GM18858 (cell line): Measurements from ENCODE around the gene UNC5C.

Experiments used
- ATAC-seq: cut with Tn5 transposase; IDR thresholded peaks from one replicate; pipeline ENCODE4 v1.9.1; 2021; ENCODE audit not compliant: unreplicated experiment

UNC5C gene

GRCh38 chr4:95272797-95273196 is 276.0 kb downstream of the UNC5C start:
- ATAC-seq = no peak

GRCh38 chr4:95272036-95272435 is 276.7 kb downstream of the UNC5C start:
- no peak for ATAC-seq

- ATAC-seq = no peak
These were observed 279.8 kb downstream of the UNC5C start for GRCh38 chr4:95268819-95269565.

GRCh38 chr4:95267081-95267480 is 281.7 kb downstream of the UNC5C start:
- no peak for ATAC-seq

GRCh38 chr4:95265814-95266740 is 282.7 kb downstream of the UNC5C start:
- no peak for ATAC-seq

- no peak for ATAC-seq
These were observed 283.9 kb downstream of the UNC5C start for GRCh38 chr4:95264843-95265242.

GRCh38 chr4:95263960-95264359 is 284.8 kb downstream of the UNC5C start:
- ATAC-seq = no peak

GRCh38 chr4:95263391-95263790 is 285.4 kb downstream of the UNC5C start:
- no peak for ATAC-seq

- ATAC-seq = no peak
These were observed 292.5 kb downstream of the UNC5C start for GRCh38 chr4:95256108-95256835.

GRCh38 chr4:95255396-95256107 is 293.2 kb downstream of the UNC5C start:
- no peak for ATAC-seq

- no peak for ATAC-seq
These were observed 297.2 kb downstream of the UNC5C start for GRCh38 chr4:95251568-95251967.

GRCh38 chr4:95250544-95251137 is 298.1 kb downstream of the UNC5C start:
- ATAC-seq = no peak

GRCh38 chr4:95249426-95250021 is 299.2 kb downstream of the UNC5C start:
- ATAC-seq = no peak

GRCh38 chr4:95248720-95249425 is 299.9 kb downstream of the UNC5C start:
- no peak for ATAC-seq

GRCh38 chr4:95243892-95244291 is 304.9 kb downstream of the UNC5C start:
- ATAC-seq = no peak

GRCh38 chr4:95238554-95238953 is 310.2 kb downstream of the UNC5C start:
- ATAC-seq = no peak

- ATAC-seq = no peak
These were observed 316.2 kb downstream of the UNC5C start for GRCh38 chr4:95232358-95233156.

- ATAC-seq = no peak
These were observed 317.1 kb downstream of the UNC5C start for GRCh38 chr4:95231681-95232080.

- no peak for ATAC-seq
These were observed 322.9 kb downstream of the UNC5C start for GRCh38 chr4:95225849-95226248.
